ENCODE measurements around the gene TSPAN3. TPM values are rescaled to one million over a fixed set of nuclear protein-coding genes. Genes with fewer than 3 reads are reported as not detected.
A peak's percentile ranks its signal among the peaks of the same experiment; 100 is the strongest.

The TSPAN3 gene
- total and polyA plus RNA-seq, 2 donors (not counting 1 experiment from before 2014, with no cell fraction given): 109 to 130 TPM

DNA sequence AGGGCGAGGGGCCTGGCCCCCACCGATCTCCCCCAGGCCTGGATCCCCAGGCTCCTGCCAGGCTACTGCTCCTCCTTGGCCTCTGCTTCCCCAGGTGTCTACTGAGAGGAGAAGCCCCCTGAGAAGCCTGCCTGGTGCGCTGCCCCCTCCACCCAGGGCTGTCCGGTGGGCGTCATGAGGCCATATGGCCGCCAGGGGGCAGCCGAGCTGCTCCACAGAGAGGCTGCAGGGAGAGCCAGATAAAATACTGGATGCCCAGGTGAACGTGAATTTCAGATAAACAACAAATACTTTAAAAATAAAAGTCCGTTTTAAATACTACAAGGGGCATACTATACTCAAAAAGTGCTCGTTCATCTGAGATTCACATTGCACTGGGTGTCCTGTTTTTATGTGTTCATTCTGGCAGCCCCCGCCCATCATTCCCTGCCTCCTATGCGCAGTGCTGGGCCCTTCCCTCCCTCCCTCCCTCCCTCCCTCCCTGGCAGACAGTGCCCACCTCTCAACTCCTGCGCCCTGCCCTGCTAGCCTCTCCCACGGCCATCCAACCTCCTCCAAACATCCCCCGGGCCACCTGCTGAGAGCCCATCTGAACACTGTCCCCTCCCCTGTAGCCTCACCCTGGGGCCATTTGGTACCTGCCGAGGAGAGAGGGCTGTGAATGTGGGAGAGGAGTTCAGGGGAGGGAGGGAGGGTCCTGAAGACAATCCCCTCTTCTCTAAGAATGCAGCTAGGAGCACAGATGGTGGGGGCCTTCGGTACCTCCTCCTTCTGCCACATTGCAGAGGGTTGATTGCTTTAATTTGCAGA, 46.4 kb downstream of the TSPAN3 start:
- Histone ChIP-seq H3K36me3 (replicated peaks in 1 of 2; ENCODE audit: control extremely low read depth in 1 of 2, control insufficient read depth in 1 of 2, extremely low read depth in 1 of 2, insufficient read depth in 2 of 2, low read length in 1 of 2) (peaks cover 0 to 37% of the 10 kb centered on the region in 2 experiments), H3K9ac (ENCODE audit: low read length) (no peak overlapping the region), H3K27me3 (replicated peaks in 1 of 4; ENCODE audit: control extremely low read depth in 1 of 4, control insufficient read depth in 3 of 4, insufficient read depth in 4 of 4, low read length in 3 of 4) (no peaks in the 10 kb centered on the region), H2AFZ (ENCODE audit: insufficient read depth, low read depth, low read length, poor library complexity, severe bottlenecking) (no peak overlapping the region), H4K20me1 (ENCODE audit: control insufficient read depth, insufficient read depth, low read length, poor library complexity, severe bottlenecking) (peaks cover 32% of the 10 kb centered on the region), H3K9me3 (ENCODE audit: control extremely low read depth in 1 of 3, control insufficient read depth in 2 of 3, insufficient read depth in 1 of 3, low read length in 2 of 3) (no peaks in the 10 kb centered on the region), H3K4me1 (ENCODE audit: control insufficient read depth in 2 of 2, insufficient read depth in 2 of 2, low read length in 2 of 2) (peaks cover 4 to 21% of the 10 kb centered on the region in 2 donors), H3K4me2 (replicated peaks; ENCODE audit: low read depth, low read length, poor library complexity, severe bottlenecking) (no peak overlapping the region), H3K4me3 (ENCODE audit: control extremely low read depth in 1 of 5, extremely low read depth in 1 of 5, insufficient read depth in 1 of 5, low read depth in 2 of 5, low read length in 4 of 5) (no peak overlapping the region), H3K79me2 (ENCODE audit: control insufficient read depth, insufficient read depth, low read length) (no peaks in the 10 kb centered on the region), H3K27ac (ENCODE audit: low read length in 2 of 2) (no peak overlapping the region)
- H3K4me3 Mint-ChIP-seq: no peak overlapping the region
- ChIA-PET POLR2A (interaction anchor here (0.5 to 1.1 kb wide), 2 partner anchors 30 to 75 kb away, joined by 3 to 12 read pairs; partner anchors contain the start of gene PSTPIP1), CTCF (interaction anchor here (0.8 to 5.4 kb wide), 17 partner anchors 8 to 519 kb away, joined by 3 to 33 read pairs (median 8); partner anchors contain the start of gene PSTPIP1)
- ATAC-seq (ENCODE audit: low read depth) (peak; percentile 78), DNase-seq (peak; percentile 74)
- no peak overlapping the region for H3K27ac Mint-ChIP-seq
- H3K4me1 Mint-ChIP-seq: peaks cover 17% of the 10 kb centered on the region
- WGBS (ENCODE audit: insufficient coverage): 43% methylated on average over 9 of the region's 17 CpGs
- TF ChIP-seq, protein P1, sequence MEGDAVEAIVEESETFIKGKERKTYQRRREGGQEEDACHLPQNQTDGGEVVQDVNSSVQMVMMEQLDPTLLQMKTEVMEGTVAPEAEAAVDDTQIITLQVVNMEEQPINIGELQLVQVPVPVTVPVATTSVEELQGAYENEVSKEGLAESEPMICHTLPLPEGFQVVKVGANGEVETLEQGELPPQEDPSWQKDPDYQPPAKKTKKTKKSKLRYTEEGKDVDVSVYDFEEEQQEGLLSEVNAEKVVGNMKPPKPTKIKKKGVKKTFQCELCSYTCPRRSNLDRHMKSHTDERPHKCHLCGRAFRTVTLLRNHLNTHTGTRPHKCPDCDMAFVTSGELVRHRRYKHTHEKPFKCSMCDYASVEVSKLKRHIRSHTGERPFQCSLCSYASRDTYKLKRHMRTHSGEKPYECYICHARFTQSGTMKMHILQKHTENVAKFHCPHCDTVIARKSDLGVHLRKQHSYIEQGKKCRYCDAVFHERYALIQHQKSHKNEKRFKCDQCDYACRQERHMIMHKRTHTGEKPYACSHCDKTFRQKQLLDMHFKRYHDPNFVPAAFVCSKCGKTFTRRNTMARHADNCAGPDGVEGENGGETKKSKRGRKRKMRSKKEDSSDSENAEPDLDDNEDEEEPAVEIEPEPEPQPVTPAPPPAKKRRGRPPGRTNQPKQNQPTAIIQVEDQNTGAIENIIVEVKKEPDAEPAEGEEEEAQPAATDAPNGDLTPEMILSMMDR (IDR thresholded peaks at IDR 0.05): peak; percentile 98
- TF ChIP-seq EZH2 (IDR thresholded peaks at IDR 0.05; ENCODE audit: borderline replicate concordance, insufficient read depth, low read depth, low read length, poor library complexity, severe bottlenecking): no peak
- no peaks in the 10 kb centered on the region for H3K9me3 Mint-ChIP-seq (ENCODE audit: insufficient read depth)
- H3K27me3 Mint-ChIP-seq: no peaks in the 10 kb centered on the region
- intact Hi-C loops (cut with micrococcal nuclease): loop anchor here (1.0 to 2.0 kb wide), 3 partner anchors 30 to 519 kb away; partner anchors contain the start of gene PSTPIP1

Measured in B cell (primary cell).